CD4-positive, CD25-positive, alpha-beta regulatory T cell (primary cell): Measurements from ENCODE around the gene CASP5. TPM values are rescaled to one million over a fixed set of nuclear protein-coding genes. Genes with fewer than 3 reads are reported as not detected.

Source experiments
- ATAC-seq, 2 donors: fragments of 150-1000 bp; cut with Tn5 transposase; one replicate each; pipeline ENCODE4 v1.10.0; 2021; ENCODE audit warnings: low read depth in 2 of 2, moderate number of reproducible peaks in 2 of 2, moderate library complexity in 1 of 2
- DNase-seq, 3 donors: peaks; one replicate each; pipeline versions ENCODE4 v3.0.0 to v3.0.0-alpha.2; 2012 to 2022; ENCODE audit warnings: mixed read lengths in 1 of 3
- H3K27ac ChIP-seq: one replicate; pipeline ENCODE4 v1.7.0; 2013; ENCODE audit warnings: mild to moderate bottlenecking, low read length; ENCODE audit not compliant: insufficient read depth, poor library complexity, severe bottlenecking
- H3K27me3 ChIP-seq: one replicate; pipeline ENCODE4 v1.7.0; 2013; ENCODE audit warnings: low read length; ENCODE audit not compliant: control insufficient read depth, insufficient read depth
- H3K36me3 ChIP-seq: one replicate; pipeline ENCODE4 v1.7.0; 2013; ENCODE audit warnings: mild to moderate bottlenecking, low read length, moderate library complexity; ENCODE audit not compliant: control insufficient read depth, insufficient read depth
- H3K4me1 ChIP-seq: 2 replicates; pipeline ENCODE4 v1.7.0; 2013; ENCODE audit warnings: mild to moderate bottlenecking, low read length; ENCODE audit not compliant: insufficient read depth, control insufficient read depth, poor library complexity, severe bottlenecking
- H3K4me3 ChIP-seq: one replicate; pipeline ENCODE4 v1.7.0; 2013; ENCODE audit warnings: low read depth, mild to moderate bottlenecking, low read length, moderate library complexity
- H3K9me3 ChIP-seq, 2 experiments: 1 replicate in 1 of 2; 2 replicates in 1 of 2; pipeline ENCODE4 v1.7.0; 2013; ENCODE audit warnings: low read length in 2 of 2, mild to moderate bottlenecking in 1 of 2, moderate library complexity in 1 of 2; ENCODE audit not compliant: control insufficient read depth in 2 of 2
- H3K27ac Mint-ChIP-seq, 3 donors: one replicate each; pipeline ENCODE4 v1.8.0; 2020 to 2022; ENCODE audit warnings: mild to moderate bottlenecking in 3 of 3, mixed read lengths in 3 of 3, moderate library complexity in 2 of 3
- H3K27me3 Mint-ChIP-seq: one replicate; pipeline ENCODE4 v1.8.0; 2022; ENCODE audit warnings: mild to moderate bottlenecking, mixed read lengths
- H3K36me3 Mint-ChIP-seq: one replicate; pipeline ENCODE4 v1.8.0; 2020; ENCODE audit warnings: mixed read lengths
- H3K4me1 Mint-ChIP-seq, 4 donors: one replicate each; pipeline ENCODE4 v1.8.0; 2020 to 2022; ENCODE audit warnings: mixed read lengths in 4 of 4, mild to moderate bottlenecking in 1 of 4
- H3K4me3 Mint-ChIP-seq, 4 donors: one replicate each; pipeline ENCODE4 v1.8.0; 2020 to 2022; ENCODE audit warnings: mild to moderate bottlenecking in 4 of 4, mixed read lengths in 4 of 4, moderate library complexity in 3 of 4
- H3K9me3 Mint-ChIP-seq, 7 donors: one replicate each; pipeline ENCODE4 v1.8.0; 2020 to 2022; ENCODE audit warnings: mixed read lengths in 7 of 7, mild to moderate bottlenecking in 3 of 7, moderate library complexity in 2 of 7
- polyA plus RNA-seq, 4 donors: library from polyadenylated mRNA; unstranded; fragments of 300-500 nt; fragmentation: Illumina TruSeq; gene quantifications; one replicate each; pipeline ENCODE4 v1.2.3, GENCODE V29; 2021
- total RNA-seq: library from RNA; stranded (reverse); gene quantifications from one replicate; pipeline ENCODE4 v1.2.3, GENCODE V29; 2022

Gene CASP5
- total and polyA plus RNA-seq, 5 donors from 2014 or later, result 0.24 TPM; not detected in 4

- H3K9me3 ChIP-seq, result no peaks in the 10 kb centered on the region
- no peaks in the 10 kb centered on the region for H3K27me3 ChIP-seq
- no peak overlapping the region for H3K4me3 ChIP-seq
- no peak overlapping the region for H3K4me3 Mint-ChIP-seq
- H3K4me1 ChIP-seq, result no peaks in the 10 kb centered on the region
- peaks cover 0 to 14% (median 3%) of the 10 kb centered on the region in 4 donors for H3K4me1 Mint-ChIP-seq
- H3K9me3 Mint-ChIP-seq, result peaks cover 0 to 4% (median 0%) of the 10 kb centered on the region in 7 donors
- ATAC-seq (no peak), DNase-seq (no peak)
- peaks cover 3% of the 10 kb centered on the region for H3K36me3 ChIP-seq
- H3K27ac ChIP-seq, result no peak overlapping the region
- no peak overlapping the region for H3K27ac Mint-ChIP-seq
- H3K27me3 Mint-ChIP-seq, result no peaks in the 10 kb centered on the region
- H3K36me3 Mint-ChIP-seq, result peaks cover 14% of the 10 kb centered on the region
Observed at GRCh38 chr11:105056446-105056845, 33.5 kb upstream of the CASP5 start.

GRCh38 chr11:105054723-105055493 lies 31.9 kb upstream of the CASP5 start:
- no peaks in the 10 kb centered on the region for H3K4me1 ChIP-seq
- no peaks in the 10 kb centered on the region for H3K9me3 ChIP-seq
- Mint-ChIP-seq H3K4me3 (no peak overlapping the region), H3K36me3 (peaks cover under 1% of the 10 kb centered on the region), H3K27me3 (no peaks in the 10 kb centered on the region), H3K4me1 (peaks cover 0 to 5% (median 2%) of the 10 kb centered on the region in 4 donors), H3K9me3 (peaks cover 0 to 10% (median 0%) of the 10 kb centered on the region in 7 donors), H3K27ac (no peak overlapping the region)
- no peak overlapping the region for H3K27ac ChIP-seq
- H3K36me3 ChIP-seq, result no peaks in the 10 kb centered on the region
- ATAC-seq (no peak), DNase-seq (no peak)
- no peaks in the 10 kb centered on the region for H3K27me3 ChIP-seq
- no peak overlapping the region for H3K4me3 ChIP-seq

DNA sequence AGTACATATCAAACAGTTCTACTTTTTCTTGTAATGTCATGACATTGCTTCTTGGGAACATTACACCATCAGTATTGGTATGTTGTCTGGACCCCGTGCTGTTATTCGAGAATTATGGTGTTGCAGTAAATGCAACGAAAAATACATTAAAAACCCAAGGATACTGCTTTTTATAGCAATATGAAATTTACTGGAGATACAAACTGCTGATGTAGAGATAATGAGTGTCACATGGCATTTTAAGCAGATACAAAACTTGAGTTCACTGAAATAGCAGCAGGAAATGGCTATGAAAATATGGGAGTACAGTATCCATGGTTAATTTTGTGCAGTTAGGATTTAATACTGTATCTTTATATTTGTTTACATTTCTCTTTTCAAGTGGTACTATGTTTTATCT lies 29.5 kb upstream of the CASP5 start:
- Mint-ChIP-seq H3K9me3 (peaks cover 0 to 10% (median 0%) of the 10 kb centered on the region in 7 donors), H3K36me3 (no peaks in the 10 kb centered on the region), H3K27me3 (no peaks in the 10 kb centered on the region), H3K4me1 (peaks cover 5 to 6% (median 6%) of the 10 kb centered on the region in 4 donors), H3K27ac (no peak overlapping the region), H3K4me3 (no peak overlapping the region)
- ATAC-seq, result no peak
- Histone ChIP-seq H3K4me3 (no peak overlapping the region), H3K27me3 (no peaks in the 10 kb centered on the region), H3K36me3 (no peaks in the 10 kb centered on the region), H3K4me1 (no peaks in the 10 kb centered on the region), H3K9me3 (no peaks in the 10 kb centered on the region), H3K27ac (no peak overlapping the region)
- no peak for DNase-seq

DNA sequence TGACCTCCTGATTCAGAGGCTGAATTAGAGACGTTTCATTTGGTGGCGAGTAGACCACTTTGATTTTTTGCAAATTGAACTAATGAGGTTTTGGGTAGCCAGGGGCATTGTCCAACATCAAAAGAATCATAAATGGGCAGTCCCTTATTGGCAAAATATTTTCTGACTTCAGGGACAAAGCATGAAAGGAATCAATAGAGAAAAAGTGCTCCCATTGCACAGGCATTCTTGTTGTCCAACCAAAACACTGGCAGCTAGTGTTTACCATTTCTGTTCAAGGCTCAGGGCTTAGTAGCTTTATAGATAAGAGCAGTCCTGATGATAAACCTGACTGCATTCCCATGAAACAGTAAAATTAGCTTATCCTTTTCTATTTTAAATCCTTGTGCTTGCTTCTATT lies 28.6 kb upstream of the CASP5 start:
- H3K4me3 Mint-ChIP-seq, result peak overlapping the region in 1 of 4 donors; percentile 33
- no peaks in the 10 kb centered on the region for H3K27me3 Mint-ChIP-seq
- Histone ChIP-seq H3K4me1 (peaks cover 8% of the 10 kb centered on the region), H3K36me3 (no peaks in the 10 kb centered on the region), H3K27me3 (no peaks in the 10 kb centered on the region), H3K4me3 (no peak overlapping the region), H3K9me3 (no peaks in the 10 kb centered on the region), H3K27ac (no peak overlapping the region)
- no peak for DNase-seq
- H3K27ac Mint-ChIP-seq, result no peak overlapping the region
- ATAC-seq, result no peak
- H3K4me1 Mint-ChIP-seq, result peaks cover 14 to 15% (median 14%) of the 10 kb centered on the region in 4 donors
- peaks cover 0 to 10% (median 0%) of the 10 kb centered on the region in 7 donors for H3K9me3 Mint-ChIP-seq
- no peaks in the 10 kb centered on the region for H3K36me3 Mint-ChIP-seq

DNA sequence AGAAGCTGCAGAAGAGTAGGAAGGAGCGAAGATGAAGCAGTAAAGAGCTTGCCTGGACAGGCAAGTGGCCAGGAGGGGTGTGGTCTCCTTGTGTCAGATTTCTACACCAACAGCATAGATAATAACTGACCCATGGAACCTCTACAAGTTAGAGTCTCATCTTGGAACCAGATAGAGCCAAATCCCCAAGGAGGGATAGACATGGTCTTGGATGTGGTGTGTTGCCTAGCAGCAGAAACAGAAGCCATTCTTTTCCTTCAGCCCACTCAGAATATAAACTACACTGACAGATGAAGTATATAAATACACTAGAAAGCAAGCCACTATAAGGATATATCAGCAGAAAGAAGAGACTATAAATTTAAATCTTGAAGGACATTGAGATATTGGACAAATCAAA lies 26.5 kb upstream of the CASP5 start:
- Histone ChIP-seq H3K9me3 (no peaks in the 10 kb centered on the region), H3K27me3 (no peaks in the 10 kb centered on the region), H3K4me3 (no peak overlapping the region), H3K27ac (no peak overlapping the region), H3K36me3 (no peaks in the 10 kb centered on the region), H3K4me1 (peaks cover 18% of the 10 kb centered on the region)
- Mint-ChIP-seq H3K27ac (peak overlapping the region in 1 of 3 donors; percentile 33), H3K4me3 (no peak overlapping the region), H3K9me3 (peaks cover 0 to 6% (median 0%) of the 10 kb centered on the region in 7 donors), H3K4me1 (peaks cover 18 to 35% (median 25%) of the 10 kb centered on the region in 4 donors), H3K36me3 (no peaks in the 10 kb centered on the region), H3K27me3 (no peaks in the 10 kb centered on the region)
- DNase-seq, result no peak
- ATAC-seq, result no peak

DNA sequence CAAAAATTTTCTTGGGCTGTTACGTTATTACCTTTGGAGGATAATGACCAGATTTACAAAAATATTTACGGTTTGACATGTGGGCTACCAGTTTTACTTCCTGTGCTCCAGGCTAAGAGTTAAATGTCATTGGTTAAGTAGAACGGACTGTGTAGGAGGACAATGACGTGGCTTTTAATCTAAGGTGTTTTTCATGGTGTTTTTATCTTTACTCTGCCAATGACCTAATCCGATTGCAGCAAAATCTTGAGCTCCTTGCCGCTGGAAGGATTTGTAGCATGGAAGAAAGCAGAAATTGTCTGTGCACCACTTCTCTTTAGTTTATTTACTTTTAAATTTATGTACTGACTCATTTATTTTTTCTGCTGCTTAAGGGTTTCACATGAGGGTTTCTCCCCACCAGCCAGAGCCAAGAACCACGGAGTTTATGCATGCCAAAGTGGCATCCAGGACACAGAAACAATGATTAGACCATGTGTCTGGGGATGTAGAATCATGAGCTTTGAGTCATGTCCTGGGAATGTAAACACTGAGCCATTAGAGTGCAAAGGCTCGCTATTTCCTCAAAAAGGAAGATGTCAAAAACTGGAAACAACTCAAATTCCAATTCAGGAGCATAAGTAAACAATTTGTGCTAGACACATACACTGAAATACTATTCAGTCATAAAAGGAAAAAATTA lies 24.1 kb upstream of the CASP5 start:
- H3K9me3 ChIP-seq, result no peaks in the 10 kb centered on the region
- no peaks in the 10 kb centered on the region for H3K27me3 Mint-ChIP-seq
- ATAC-seq (peak; percentile 41 to 43), DNase-seq (peak in 2 of 3 donors; percentile 49 to 58)
- H3K36me3 Mint-ChIP-seq, result peaks cover 10% of the 10 kb centered on the region
- peak overlapping the region; percentile 50 to 95 (median 78) for H3K27ac Mint-ChIP-seq
- H3K9me3 Mint-ChIP-seq, result peaks cover 0 to 6% (median 0%) of the 10 kb centered on the region in 7 donors
- H3K4me1 ChIP-seq, result peaks cover 32% of the 10 kb centered on the region
- peak overlapping the region; percentile 76 to 99 (median 96) for H3K4me3 Mint-ChIP-seq
- H3K4me3 ChIP-seq, result peak overlapping the region; percentile 97
- no peaks in the 10 kb centered on the region for H3K36me3 ChIP-seq
- peaks cover 26 to 48% (median 39%) of the 10 kb centered on the region in 4 donors for H3K4me1 Mint-ChIP-seq
- no peaks in the 10 kb centered on the region for H3K27me3 ChIP-seq
- peak overlapping the region; percentile 75 for H3K27ac ChIP-seq

DNA sequence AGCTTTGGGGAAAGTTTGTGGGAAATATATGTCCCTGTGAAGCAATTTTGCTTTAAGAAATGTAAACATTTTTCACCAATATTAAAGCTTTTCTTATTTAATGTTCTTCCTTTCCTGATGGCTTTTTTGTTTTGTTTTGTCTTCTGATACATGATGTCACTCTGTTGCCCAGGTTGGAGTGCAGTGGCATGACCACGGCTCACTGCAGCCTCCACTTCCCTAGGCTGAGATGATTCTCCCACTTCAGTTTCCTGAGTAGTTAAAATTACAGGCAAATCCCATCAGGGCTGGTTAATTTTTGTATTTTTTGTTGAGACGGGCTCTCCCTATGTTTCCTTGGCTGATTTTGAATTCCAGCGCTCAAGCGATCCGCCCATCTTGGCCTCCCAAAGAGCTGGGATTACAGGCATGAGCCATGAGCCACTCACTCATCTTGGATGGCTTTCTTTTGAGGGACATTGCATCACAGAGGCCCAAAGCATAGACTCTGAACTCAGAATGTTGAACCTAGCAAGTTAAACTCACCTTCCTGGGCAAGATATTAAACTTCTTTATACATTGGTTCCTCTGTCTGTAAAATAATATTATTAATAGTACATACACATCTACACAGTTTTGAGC lies 22.8 kb upstream of the CASP5 start:
- ATAC-seq, result no peak
- H3K27me3 ChIP-seq, result no peaks in the 10 kb centered on the region
- H3K27ac ChIP-seq, result peak overlapping the region; percentile 75
- peaks cover 42% of the 10 kb centered on the region for H3K4me1 ChIP-seq
- Mint-ChIP-seq H3K4me3 (peak overlapping the region; percentile 93 to 99 (median 98)), H3K9me3 (peaks cover 0 to 2% (median 0%) of the 10 kb centered on the region in 7 donors), H3K27ac (peak overlapping the region; percentile 84 to 100 (median 95)), H3K36me3 (peaks cover 21% of the 10 kb centered on the region), H3K4me1 (peaks cover 34 to 58% (median 49%) of the 10 kb centered on the region in 4 donors), H3K27me3 (no peaks in the 10 kb centered on the region)
- peaks cover 12% of the 10 kb centered on the region for H3K36me3 ChIP-seq
- H3K4me3 ChIP-seq, result peak overlapping the region; percentile 97
- no peak for DNase-seq
- no peaks in the 10 kb centered on the region for H3K9me3 ChIP-seq
